Measurements from ENCODE around the gene AOPEP.

The AOPEP gene

DNA sequence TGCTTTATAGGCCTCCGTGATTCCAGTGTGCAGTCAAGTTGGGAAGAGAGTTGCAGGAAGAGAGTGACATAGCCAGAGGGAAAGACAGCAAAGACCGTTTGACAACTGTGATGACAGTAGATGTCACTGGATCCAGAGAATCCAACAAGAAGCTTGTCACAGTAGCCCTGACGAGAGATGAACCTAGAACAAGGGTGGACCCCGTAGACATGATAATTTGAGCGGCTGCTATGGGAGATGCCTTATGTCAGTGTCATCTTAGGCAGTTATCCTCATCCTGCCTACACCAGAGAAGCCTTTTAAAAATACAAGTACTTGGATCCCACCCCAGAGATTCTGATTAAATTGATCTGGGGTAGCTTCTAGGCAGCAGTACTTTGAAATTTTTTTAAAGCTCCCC, 125.4 kb downstream of the AOPEP start:
- DNase-seq: no peak

- DNase-seq: no peak
These were observed 125.9 kb downstream of the AOPEP start for GRCh38 chr9:94852373-94852772.

DNA sequence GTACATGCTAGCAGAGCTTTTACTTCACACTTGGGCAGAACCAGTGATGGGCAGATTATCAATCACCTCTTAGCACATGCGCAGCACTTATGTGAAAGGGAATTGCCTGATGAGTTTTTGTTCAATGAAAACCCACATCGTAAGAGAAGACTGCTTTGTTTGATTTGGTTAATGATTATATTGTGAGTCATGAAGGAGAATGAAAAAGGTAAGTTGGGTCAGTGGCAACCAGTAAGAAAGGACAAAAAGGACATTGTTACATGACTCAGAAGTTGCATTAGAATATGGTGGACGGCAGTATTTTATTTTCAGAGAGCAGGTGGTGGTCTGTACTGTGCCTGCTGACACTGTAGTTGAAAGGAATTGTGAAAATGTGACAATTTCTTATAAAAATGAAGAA, 127.4 kb downstream of the AOPEP start:
- DNase-seq: no peak

DNA sequence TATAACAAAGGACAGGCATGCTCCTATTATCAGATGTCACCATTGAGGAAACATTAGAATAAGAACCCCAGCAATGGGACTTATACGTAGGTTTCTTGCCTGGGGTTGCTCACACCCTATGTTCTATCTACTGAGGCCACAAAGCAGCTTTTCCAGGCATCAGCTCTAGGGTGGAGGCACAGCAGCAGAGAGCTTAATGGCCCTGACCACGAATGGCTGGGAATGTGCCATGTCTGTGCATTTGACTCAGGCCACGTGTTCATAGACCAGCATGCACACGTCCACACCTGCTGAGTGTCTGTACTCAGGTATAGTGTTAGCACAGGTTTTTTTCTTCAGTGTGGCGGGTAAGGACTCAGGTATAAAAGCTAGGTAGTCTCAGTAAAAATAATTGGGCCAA, 129.4 kb downstream of the AOPEP start:
- peak; percentile 57 for DNase-seq

DNA sequence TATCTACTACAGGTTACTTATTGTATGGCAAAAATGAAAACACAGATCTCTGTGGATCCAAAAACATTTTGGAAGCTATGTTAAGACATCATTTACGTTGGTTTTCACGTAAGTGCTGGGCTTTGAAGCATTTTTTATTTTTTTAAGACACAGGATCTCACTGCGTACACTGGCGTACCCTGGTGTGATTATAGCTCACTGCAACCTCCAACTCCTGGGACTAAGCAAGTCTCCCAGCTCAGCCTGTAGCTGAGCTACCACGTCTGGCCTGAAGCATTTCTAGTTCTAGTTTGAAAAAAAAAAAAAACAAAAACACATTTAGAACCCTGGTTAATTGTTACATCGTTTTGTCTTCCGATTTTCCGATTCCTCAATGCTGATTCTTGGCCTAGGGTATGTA, 131.3 kb downstream of the AOPEP start:
- DNase-seq: no peak

- no peak for DNase-seq
These were observed 132.7 kb downstream of the AOPEP start for GRCh38 chr9:94859226-94859625.

- no peak for DNase-seq
These were observed 133.4 kb downstream of the AOPEP start for GRCh38 chr9:94859891-94860290.

- no peak for DNase-seq
These were observed 134.4 kb downstream of the AOPEP start for GRCh38 chr9:94860678-94861588.

DNA sequence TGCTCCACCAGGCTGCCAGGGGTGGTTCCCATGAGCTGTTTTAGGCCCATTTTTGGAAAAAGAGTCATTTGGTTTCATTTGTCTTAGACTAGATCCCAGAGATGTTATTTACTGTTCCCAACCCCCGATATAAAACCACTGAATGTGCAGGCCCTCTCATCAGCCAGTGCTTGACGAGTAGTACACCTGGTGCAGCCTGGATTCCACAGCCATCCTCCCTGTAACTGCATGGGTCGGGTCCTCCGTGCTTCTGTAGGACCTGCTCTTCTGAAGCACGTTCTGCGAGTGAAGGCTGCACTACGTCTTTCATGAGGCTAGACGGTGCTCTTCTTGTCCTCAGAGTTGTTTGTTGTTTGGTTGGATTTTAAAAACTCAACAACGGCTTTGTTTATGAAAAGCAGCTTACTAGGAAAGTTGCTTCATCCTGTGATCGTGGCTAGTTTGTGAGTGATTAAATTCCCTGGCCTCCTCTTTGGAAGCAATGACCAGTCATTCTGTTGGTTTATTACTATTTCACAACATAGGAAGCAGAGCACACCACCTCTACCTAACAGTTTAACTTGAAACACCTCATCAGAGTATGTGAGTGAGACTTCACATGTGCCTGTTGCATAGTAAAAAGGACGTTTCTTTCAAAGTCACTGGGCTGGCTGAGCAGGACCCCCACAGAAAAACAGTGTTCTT, 135.2 kb downstream of the AOPEP start:
- no peak for DNase-seq

- DNase-seq: no peak
These were observed 137.7 kb downstream of the AOPEP start for GRCh38 chr9:94864196-94864595.

GRCh38 chr9:94864862-94865509, 138.5 kb downstream of the AOPEP start:
- DNase-seq: no peak

DNA sequence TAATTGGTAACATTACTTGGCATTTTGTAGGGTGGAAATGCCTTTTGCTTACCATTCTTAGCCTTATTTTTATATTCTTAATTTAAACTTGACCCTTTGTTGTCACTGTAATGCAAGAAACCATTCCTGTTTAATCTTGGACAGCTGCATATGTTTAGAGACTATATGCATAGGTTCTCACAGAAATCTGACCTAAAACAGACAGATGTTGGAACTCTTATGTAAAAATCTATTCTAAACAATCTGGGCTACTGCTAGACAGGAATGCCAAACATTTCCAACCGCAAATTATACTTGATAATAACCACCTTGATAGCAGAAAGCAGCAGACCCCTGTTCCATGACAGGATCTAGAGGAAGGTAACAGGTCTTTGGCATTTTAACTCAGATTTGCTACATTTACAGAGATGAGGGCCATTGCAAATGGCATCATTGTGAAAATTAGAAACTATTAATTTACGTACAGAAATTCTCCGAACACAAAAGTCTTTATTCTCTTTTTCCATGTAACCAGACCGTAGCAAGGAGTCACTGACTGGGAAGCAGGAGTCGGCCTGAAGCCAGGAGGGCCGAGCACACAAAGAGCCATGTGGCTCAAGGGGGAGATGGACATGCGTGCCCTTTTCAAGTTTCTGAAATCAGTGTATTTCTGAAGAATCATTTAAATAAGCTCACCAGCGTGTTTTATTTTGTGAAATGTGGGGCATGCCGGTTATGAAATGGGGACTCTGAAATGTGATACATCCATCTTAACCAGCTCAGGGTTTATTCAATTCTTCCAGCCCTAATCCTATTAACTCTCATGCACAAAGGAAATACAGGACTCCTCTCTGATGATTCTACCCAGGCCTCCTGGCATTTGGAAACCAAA, 139.3 kb downstream of the AOPEP start:
- no peak for DNase-seq

GRCh38 chr9:94866770-94867169, 140.3 kb downstream of the AOPEP start:
- no peak for DNase-seq

GRCh38 chr9:94867281-94867841, 140.9 kb downstream of the AOPEP start:
- peak; percentile 87 for DNase-seq

DNA sequence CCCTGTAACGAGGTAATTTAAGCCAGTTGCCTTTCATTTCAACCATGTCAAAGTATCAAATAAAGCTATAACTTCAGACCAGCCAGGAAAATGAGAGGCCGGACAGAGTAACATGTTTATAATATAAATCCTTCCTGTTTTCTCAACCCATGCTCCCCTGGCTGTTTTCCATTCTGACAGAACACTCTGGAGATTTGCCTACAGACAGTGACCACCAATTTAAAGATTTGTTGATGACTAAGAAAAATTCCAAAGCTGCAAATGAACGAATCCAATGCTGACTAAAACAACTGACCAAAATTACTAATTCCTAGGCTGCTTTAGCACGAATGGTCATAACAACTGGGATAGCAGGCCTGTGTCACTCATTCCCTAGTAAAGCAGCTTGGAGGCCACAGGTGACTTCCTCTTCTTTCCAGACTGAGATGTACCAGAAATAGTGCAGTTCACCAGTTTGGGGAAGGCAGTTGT, 141.4 kb downstream of the AOPEP start:
- DNase-seq: peak; percentile 73

GRCh38 chr9:94868464-94868863, 142.0 kb downstream of the AOPEP start:
- DNase-seq: no peak

GRCh38 chr9:94869415-94869843, 142.9 kb downstream of the AOPEP start:
- DNase-seq: no peak

DNA sequence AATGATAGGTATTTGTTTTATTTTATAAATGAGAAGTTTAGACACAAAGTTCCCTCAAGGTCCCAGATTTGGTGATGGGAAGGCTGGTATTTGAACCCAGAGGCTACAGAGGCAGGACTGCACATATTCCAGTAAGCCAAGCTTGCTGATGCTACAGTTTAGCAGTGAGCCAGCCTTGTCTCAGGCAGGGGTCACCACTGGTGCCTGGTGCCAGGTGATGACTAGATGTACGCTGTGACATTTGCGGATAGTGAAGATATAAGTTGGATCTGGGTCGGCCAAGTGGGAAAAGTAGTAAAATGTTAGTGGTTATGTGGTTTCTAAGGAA, 143.9 kb downstream of the AOPEP start:
- DNase-seq: no peak

DNA sequence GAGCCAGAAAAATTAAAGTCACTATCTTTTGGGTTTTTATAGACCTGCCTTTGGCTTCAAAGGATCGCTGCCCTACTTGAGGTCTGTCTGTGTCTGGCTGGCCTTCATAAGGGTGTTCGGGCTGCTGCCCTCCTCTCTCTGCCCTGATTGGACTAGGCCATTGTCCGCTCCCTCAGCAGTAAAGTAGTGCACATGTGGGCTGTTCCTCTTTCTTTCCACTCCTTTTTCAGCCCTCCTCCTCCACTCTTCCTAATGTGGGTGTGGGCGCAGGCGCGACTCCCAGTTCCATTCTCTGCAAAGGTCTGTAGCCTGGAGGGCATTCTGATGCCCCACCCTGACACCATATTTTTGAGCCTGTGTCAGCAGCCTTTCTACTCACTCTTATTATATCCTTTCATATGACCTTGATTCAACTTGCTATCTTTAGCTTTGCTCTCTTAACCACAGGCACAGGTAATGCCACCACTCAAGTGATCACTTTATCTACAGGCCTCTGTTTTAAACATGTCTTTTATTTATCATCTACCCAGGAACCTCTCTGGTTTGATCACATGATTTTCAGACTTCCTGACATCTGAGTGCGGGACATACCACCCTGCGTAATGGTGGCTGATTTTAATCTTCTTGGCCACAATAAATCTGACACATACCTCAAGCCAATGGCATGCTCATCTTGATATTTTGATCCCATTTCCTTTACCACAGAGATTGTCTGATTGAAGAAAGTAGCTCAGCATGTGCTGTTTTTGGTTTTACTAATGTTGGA, 144.5 kb downstream of the AOPEP start:
- peak; percentile 78 for DNase-seq

GRCh38 chr9:94872083-94872833, 145.8 kb downstream of the AOPEP start:
- no peak for DNase-seq

Data from islet precursor cell (in vitro differentiated cells).